ENCODE measurements around the gene EPHA2.
A peak's percentile ranks its signal among the peaks of the same experiment; 100 is the strongest.
"Not testable (repeated sequence)": the region's sequence is repeated elsewhere in the genome, so short reads cannot be mapped to it uniquely, and the experiment has no call there.

Gene EPHA2

DNA sequence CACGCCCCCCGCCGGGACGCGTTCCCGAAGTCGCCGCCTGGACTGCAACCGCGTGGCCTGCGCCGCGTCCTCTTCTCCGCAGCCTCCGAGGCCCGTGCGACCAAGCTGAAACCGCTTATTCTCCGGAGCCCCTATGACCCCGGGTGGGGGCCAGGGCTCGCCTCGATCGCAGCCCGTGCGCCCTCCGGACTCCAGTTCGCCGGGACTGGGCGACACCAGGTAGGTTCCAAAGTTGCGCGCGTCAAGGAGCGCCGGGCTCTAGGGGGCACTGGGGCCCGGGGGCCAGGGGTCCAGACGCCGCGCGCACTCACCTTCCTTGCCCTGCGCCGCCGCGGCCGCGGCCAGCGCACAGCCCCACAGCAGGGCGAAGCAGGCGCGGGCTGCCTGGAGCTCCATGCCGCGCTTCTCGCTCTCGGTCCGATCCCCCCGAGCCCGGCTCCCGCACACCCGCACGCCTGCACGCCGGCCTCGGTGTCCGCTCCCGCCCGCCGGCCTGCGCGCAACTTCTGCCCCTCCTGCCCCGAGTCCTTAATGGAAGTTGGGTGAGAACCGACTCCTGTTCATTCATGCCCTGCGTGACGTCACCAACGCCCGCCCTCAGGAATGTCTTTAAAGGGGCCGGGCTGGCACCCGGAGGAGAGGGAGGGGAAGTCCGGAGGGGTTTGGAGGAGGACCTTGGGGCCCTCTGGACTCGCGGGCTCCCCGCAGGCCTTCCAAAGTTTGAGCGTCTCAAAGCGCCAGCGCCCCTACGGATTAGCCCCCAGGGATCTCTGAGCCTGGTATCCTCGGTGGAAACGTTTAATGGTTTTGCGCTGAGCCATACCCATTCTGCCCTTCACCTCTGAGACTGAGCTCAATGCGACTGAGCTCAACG is at the start of gene EPHA2:
Gene EPHA2 (minus strand): TSS at position 533 of the 874 bp plus-strand sequence. CDS start 137 bp downstream, at position 396.
- H3K36me3 ChIP-seq (ENCODE audit: control insufficient read depth, insufficient read depth, low read length): no peaks in the 10 kb centered on the region
- peak within 1 kb of the TSS; percentile 62 for H3K4me3 ChIP-seq (ENCODE audit: low read length)
- H3K9me3 ChIP-seq (ENCODE audit: control insufficient read depth, low read length): no peaks in the 10 kb centered on the region
- H3K4me1 ChIP-seq (ENCODE audit: control insufficient read depth, insufficient read depth, low read length): peaks cover 64% of the 10 kb centered on the region
- H3K27me3 ChIP-seq (ENCODE audit: control insufficient read depth, insufficient read depth, low read length): no peaks in the 10 kb centered on the region
- H3K9ac ChIP-seq (ENCODE audit: low read length): peak within 1 kb of the TSS; percentile 79

DNA sequence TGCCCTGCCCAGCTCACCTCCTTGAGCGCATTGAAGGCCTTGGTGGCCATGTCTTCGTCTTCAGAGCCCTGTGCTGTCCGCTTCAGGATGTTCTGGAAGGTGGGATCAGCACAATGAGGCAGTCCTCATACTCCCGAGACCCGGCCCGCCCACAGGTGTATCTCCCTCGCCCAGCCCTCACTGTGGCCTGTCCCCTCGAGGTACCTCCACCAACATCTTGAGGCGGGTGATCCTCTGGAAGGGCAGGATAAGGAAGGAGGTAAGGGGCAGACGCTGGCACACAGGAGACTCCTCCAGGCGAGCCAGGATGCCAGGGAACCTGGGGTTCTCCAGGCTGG is 49.4 kb upstream of the EPHA2 start:
- H3K4me1 ChIP-seq (ENCODE audit: control insufficient read depth, insufficient read depth, low read length): peaks cover 18% of the 10 kb centered on the region
- H3K27me3 ChIP-seq (ENCODE audit: control insufficient read depth, insufficient read depth, low read length): no peaks in the 10 kb centered on the region
- no peaks in the 10 kb centered on the region for H3K36me3 ChIP-seq (ENCODE audit: control insufficient read depth, insufficient read depth, low read length)
- H3K9ac ChIP-seq (ENCODE audit: low read length): no peak overlapping the region
- no peaks in the 10 kb centered on the region for H3K9me3 ChIP-seq (ENCODE audit: control insufficient read depth, low read length)
- no peak overlapping the region for H3K4me3 ChIP-seq (ENCODE audit: low read length)

DNA sequence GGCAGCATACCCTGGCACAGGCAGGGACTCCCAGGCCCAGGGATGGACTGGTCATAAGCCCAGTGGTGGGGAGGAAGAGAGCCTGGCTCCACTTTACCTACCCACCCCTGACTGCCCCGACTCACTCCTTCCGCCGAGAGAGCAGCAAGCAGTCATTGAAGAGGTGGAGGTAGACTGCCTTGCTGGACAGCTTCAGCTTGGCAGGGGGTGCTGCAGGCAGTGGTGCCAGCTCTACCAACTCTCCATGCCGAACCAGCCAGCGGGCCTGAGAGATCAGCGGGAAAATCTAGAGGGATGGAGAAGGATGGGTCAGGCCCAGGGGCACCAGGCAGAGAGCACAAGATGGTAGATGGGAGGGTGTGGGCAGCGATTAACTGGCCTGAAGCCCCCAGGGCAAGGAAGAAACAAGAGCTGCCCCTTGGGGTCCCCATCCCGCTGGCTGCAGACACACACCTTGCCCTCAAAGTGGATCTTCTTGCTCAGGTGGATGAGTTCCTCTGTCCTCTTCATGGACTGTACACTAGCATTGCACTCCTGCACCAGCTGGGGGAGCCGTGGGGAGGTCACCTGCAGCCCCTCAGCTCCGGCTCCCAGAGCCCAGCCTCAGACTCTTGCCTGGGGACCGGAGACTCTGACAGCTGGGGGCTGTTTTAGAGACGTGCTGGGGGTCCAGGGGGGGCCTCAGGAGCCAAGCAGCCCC is 48.9 kb upstream of the EPHA2 start:
- H3K4me1 ChIP-seq (ENCODE audit: control insufficient read depth, insufficient read depth, low read length): peaks cover 15% of the 10 kb centered on the region
- H3K9ac ChIP-seq (ENCODE audit: low read length): no peak overlapping the region
- H3K9me3 ChIP-seq (ENCODE audit: control insufficient read depth, low read length): no peaks in the 10 kb centered on the region
- no peak overlapping the region for H3K4me3 ChIP-seq (ENCODE audit: low read length)
- no peaks in the 10 kb centered on the region for H3K27me3 ChIP-seq (ENCODE audit: control insufficient read depth, insufficient read depth, low read length)
- H3K36me3 ChIP-seq (ENCODE audit: control insufficient read depth, insufficient read depth, low read length): no peaks in the 10 kb centered on the region

DNA sequence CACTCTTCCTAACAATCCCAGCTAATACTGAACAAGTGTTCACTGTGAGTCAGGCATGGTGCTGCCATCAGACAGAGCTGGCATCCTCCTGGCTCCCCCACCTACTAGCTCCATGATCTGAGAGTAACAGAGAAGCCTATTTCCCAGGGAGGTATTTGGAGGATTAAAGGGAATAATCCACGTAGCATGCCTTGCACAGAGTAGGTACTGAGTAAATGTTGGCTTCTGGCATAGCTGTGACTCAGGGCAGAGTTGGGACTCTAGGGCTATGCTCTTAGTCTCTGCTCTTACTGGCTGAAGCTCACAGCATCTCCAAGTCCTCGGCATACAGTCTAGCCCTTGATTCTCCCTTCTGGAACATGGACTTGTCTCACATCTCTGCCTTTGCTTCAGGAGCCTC is 48.3 kb upstream of the EPHA2 start:
- Histone ChIP-seq H3K4me3 (ENCODE audit: low read length) (no peak overlapping the region), H3K9ac (ENCODE audit: low read length) (no peak overlapping the region), H3K4me1 (ENCODE audit: control insufficient read depth, insufficient read depth, low read length) (peaks cover 11% of the 10 kb centered on the region), H3K9me3 (ENCODE audit: control insufficient read depth, low read length) (no peaks in the 10 kb centered on the region), H3K36me3 (ENCODE audit: control insufficient read depth, insufficient read depth, low read length) (no peaks in the 10 kb centered on the region), H3K27me3 (ENCODE audit: control insufficient read depth, insufficient read depth, low read length) (no peaks in the 10 kb centered on the region)

DNA sequence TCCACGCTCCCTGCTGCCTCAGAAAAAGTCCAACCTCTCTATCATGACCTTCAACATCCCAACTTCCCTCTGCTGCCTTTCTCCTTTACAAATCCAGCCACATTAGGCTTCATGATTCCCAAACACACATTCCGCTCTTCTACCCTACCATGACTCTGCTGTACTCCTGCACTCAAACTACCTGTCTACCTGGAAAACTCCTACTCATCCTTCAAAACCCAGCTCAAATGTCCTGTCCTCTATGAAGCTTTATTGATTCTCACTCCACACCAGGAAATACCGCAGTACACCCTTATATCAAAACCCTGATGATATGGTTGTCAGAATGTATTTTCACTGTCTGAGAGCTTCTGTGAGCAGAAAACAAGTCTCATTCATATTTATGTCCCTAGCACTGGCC is 47.7 kb upstream of the EPHA2 start:
- H3K36me3 ChIP-seq (ENCODE audit: control insufficient read depth, insufficient read depth, low read length): no peaks in the 10 kb centered on the region
- no peaks in the 10 kb centered on the region for H3K27me3 ChIP-seq (ENCODE audit: control insufficient read depth, insufficient read depth, low read length)
- no peak overlapping the region for H3K9ac ChIP-seq (ENCODE audit: low read length)
- peaks cover 11% of the 10 kb centered on the region for H3K4me1 ChIP-seq (ENCODE audit: control insufficient read depth, insufficient read depth, low read length)
- H3K4me3 ChIP-seq (ENCODE audit: low read length): no peak overlapping the region
- H3K9me3 ChIP-seq (ENCODE audit: control insufficient read depth, low read length): no peaks in the 10 kb centered on the region

DNA sequence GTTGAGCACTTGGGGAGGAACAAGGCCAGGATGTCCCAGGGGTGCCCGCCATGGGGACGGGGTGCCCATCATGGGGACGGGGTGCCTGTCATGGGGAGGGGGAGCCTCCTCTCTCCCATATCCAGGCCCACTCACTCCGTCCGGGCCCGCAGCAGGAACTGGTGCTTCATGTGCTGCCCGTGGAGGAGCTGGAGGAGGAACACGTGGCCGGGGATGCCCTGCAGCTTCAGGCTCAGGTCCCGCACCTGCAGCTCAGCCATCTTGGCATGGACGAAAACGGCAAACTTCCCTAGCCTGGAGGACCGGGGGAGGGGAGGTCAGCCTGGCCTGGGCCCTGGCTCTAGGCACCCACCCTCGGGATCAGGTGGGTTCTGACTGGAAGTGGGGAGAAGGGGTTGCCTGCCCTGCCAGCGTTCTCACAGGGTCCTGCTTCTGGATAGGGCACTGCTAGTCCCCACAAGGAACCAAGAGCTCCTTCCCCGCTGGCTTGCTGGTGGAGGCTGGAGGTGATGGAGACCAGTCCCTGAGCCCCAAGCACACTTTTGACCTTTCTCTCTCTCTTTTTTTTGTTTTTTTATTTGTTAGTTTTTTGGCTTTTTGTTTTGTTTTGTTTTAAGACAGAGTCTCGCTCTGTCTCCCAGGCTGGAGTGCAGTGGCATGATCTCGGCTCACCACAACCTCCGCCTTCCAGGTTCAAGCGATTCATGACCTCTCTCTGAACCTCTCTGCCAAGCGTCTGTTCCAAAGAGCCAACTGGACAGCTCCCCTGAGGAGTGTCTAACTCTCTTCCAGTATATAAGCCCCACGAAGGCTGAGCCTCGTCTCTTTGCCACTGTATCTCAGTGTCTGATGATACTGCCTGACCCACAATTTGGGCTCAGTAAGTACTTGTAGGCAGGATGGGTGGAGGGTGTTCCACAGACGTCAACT is 46.7 kb upstream of the EPHA2 start:
- Histone ChIP-seq H3K4me3 (ENCODE audit: low read length) (no peak overlapping the region), H3K27me3 (ENCODE audit: control insufficient read depth, insufficient read depth, low read length) (no peaks in the 10 kb centered on the region), H3K9me3 (ENCODE audit: control insufficient read depth, low read length) (no peaks in the 10 kb centered on the region), H3K9ac (ENCODE audit: low read length) (no peak overlapping the region), H3K4me1 (ENCODE audit: control insufficient read depth, insufficient read depth, low read length) (peaks cover 11% of the 10 kb centered on the region), H3K36me3 (ENCODE audit: control insufficient read depth, insufficient read depth, low read length) (no peaks in the 10 kb centered on the region)

DNA sequence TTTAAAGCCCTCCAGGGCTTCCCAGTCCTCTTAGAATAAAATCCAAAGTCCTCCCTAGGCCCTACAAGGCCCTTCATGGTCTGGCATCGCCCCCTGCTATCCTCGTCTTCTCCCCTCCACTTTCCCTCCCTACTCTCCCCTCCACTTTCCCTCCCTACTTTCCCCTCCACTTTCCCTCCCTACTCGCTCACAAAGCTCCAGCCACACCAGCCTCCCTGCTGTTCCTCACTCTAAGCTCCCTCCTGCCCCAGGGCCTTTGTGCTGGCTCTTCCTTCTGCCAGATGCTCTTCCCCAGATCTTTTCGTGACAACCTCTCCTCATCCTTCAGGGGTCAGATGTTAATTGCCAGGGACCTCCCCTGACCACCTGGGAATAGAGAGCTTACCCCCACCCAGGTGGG is 43.8 kb upstream of the EPHA2 start:
- no peaks in the 10 kb centered on the region for H3K36me3 ChIP-seq (ENCODE audit: control insufficient read depth, insufficient read depth, low read length)
- H3K4me1 ChIP-seq (ENCODE audit: control insufficient read depth, insufficient read depth, low read length): no peaks in the 10 kb centered on the region

DNA sequence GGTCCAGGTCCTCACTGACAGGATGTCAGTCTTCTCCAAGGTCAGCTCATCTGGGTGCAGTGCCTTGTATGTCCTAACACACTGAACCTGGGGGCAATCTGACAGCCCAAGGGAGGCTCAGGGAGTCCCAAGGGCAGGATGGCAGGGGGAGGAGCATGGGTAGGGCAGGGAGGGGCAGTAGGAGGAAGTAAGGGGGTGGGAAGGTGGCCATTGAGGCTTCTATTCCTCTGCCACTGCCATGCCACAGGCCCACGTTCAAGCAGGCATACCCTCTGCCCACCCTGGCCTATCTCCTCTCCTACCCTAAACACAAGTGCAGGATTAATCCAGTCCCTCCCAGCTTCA is 43.3 kb upstream of the EPHA2 start:
- Histone ChIP-seq H3K9me3 (ENCODE audit: control insufficient read depth, low read length) (no peaks in the 10 kb centered on the region), H3K4me1 (ENCODE audit: control insufficient read depth, insufficient read depth, low read length) (no peaks in the 10 kb centered on the region), H3K4me3 (ENCODE audit: low read length) (no peak overlapping the region), H3K36me3 (ENCODE audit: control insufficient read depth, insufficient read depth, low read length) (no peaks in the 10 kb centered on the region), H3K27me3 (ENCODE audit: control insufficient read depth, insufficient read depth, low read length) (no peaks in the 10 kb centered on the region), H3K9ac (ENCODE audit: low read length) (no peak overlapping the region)

More for the DNA sequence above, 43.8 kb upstream of the EPHA2 start:
- Histone ChIP-seq H3K9me3 (ENCODE audit: control insufficient read depth, low read length) (no peaks in the 10 kb centered on the region), H3K9ac (ENCODE audit: low read length) (no peak overlapping the region), H3K4me3 (ENCODE audit: low read length) (no peak overlapping the region), H3K27me3 (ENCODE audit: control insufficient read depth, insufficient read depth, low read length) (no peaks in the 10 kb centered on the region)

DNA sequence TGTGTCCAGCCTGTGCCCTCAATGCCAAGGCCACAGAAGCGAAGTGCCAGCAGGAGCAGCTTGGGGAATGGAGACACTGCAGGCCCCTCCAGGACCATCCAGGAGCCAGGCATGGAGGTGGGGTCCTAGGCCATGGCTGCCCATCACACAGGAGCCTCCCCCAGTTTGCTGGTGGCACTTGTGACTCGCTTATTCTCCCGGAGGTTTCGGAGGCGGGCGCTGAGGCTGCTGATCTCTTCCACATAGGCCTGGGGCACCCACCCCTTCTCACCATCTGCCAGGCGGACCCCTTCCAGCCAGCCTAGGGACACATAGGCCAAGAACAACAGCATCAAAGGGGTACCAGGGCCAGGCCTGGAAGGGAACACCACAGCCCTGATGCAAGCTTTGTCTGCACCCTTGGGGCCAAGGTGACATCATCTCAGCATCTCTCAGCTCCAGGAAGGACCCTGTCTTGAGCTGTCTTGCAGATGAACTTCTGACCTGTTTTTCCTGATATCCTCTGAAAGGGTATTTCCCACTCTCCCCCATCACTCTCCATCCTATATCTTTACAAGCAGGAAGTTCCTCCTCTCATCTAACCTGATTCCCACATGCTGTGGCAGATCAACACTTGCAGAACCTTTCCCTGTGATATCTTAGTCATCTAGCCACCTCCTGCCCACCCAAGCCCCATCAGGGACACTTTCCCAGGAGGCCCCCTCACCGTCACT is 42.7 kb upstream of the EPHA2 start:
- Histone ChIP-seq H3K36me3 (ENCODE audit: control insufficient read depth, insufficient read depth, low read length) (no peaks in the 10 kb centered on the region), H3K4me1 (ENCODE audit: control insufficient read depth, insufficient read depth, low read length) (no peaks in the 10 kb centered on the region), H3K4me3 (ENCODE audit: low read length) (no peak overlapping the region), H3K9ac (ENCODE audit: low read length) (no peak overlapping the region), H3K9me3 (ENCODE audit: control insufficient read depth, low read length) (no peaks in the 10 kb centered on the region), H3K27me3 (ENCODE audit: control insufficient read depth, insufficient read depth, low read length) (no peaks in the 10 kb centered on the region)

DNA sequence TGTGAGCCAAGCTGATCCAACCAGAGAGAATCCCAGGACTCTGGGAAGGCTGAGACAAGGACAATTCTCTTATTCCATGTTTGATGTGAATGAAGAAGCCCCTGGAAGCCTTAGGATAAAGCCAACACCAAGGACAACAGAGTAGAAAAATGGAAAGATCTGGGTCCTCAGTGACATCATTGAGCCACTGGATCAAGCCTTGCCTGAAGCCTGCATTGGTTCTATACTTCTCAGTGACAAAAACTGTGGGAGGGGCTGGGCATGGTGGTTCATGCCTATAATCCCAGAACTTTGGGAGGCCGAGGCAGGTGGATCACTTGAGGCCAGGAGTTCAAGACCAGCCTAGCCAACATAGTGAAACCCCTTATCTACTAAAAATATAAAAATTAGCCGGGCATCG is 41.0 kb upstream of the EPHA2 start:
- H3K9ac ChIP-seq (ENCODE audit: low read length): no peak overlapping the region
- no peaks in the 10 kb centered on the region for H3K9me3 ChIP-seq (ENCODE audit: control insufficient read depth, low read length)
- H3K36me3 ChIP-seq (ENCODE audit: control insufficient read depth, insufficient read depth, low read length): no peaks in the 10 kb centered on the region
- no peaks in the 10 kb centered on the region for H3K27me3 ChIP-seq (ENCODE audit: control insufficient read depth, insufficient read depth, low read length)
- H3K4me1 ChIP-seq (ENCODE audit: control insufficient read depth, insufficient read depth, low read length): no peaks in the 10 kb centered on the region
- H3K4me3 ChIP-seq (ENCODE audit: low read length): no peak overlapping the region

DNA sequence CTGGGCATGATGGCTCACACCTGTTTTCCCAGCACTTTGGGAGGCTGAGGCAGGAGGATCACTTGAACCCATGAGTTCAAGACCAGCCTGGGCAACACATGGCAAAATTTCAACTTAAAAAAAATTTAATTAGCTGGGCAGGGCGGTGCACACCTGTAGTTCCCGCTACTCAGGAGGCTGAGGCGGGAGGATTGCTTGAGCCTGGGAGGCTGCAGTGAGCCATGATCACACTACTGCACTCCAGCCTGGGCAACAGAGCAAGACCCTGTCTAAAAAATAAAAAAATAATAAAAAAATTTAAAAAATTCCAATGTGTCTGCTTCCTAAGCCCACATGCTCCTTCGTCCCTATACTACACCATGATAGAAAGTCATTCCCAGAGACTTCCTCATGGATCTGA is 40.3 kb upstream of the EPHA2 start:
- H3K4me1 ChIP-seq (ENCODE audit: control insufficient read depth, insufficient read depth, low read length); H3K9ac ChIP-seq (ENCODE audit: low read length); H3K4me3 ChIP-seq (ENCODE audit: low read length); H3K27me3 ChIP-seq (ENCODE audit: control insufficient read depth, insufficient read depth, low read length); H3K36me3 ChIP-seq (ENCODE audit: control insufficient read depth, insufficient read depth, low read length); H3K9me3 ChIP-seq (ENCODE audit: control insufficient read depth, low read length): not testable (repeated sequence)

All from mucosa of stomach (tissue), 1 donor.